ENCODE results near the gene NT5C1A. TPM values are rescaled to one million over a fixed set of nuclear protein-coding genes. Genes with fewer than 3 reads are reported as not detected.

The NT5C1A gene
- total and polyA plus RNA-seq, 4 donors, result not detected

GRCh38 chr1:39659538-39659937, 12.4 kb downstream of the NT5C1A start:
- no peak for ATAC-seq (ENCODE audit: insufficient read depth, low FRiP score)
- Histone ChIP-seq H3K4me1 (ENCODE audit: control insufficient read depth in 5 of 5, insufficient read depth in 5 of 5, low read length in 5 of 5) (peaks cover 0 to 2% (median 0%) of the 10 kb centered on the region in 5 donors), H3K4me3 (no peak overlapping the region), H3K36me3 (ENCODE audit: control insufficient read depth in 4 of 4, insufficient read depth in 4 of 4, low read length in 4 of 4) (no peaks in the 10 kb centered on the region), H3K9me3 (ENCODE audit: control insufficient read depth in 4 of 4, insufficient read depth in 3 of 4, low read length in 3 of 4) (no peaks in the 10 kb centered on the region), H3K27ac (ENCODE audit: low read depth in 1 of 2, low read length in 1 of 2) (no peak overlapping the region), H3K9ac (ENCODE audit: insufficient read depth in 1 of 2, low read length in 2 of 2) (no peak overlapping the region), H3K27me3 (ENCODE audit: control insufficient read depth in 3 of 3, insufficient read depth in 3 of 3, low read length in 2 of 3) (no peaks in the 10 kb centered on the region)
- no peak for DNase-seq
- WGBS, 2 donors, result 85 to 89% methylated on average over 5 of the region's 5 CpGs
- no peak for TF ChIP-seq CTCF (IDR thresholded peaks at IDR 0.05; ENCODE audit: control extremely low read depth, extremely low read depth)

DNA sequence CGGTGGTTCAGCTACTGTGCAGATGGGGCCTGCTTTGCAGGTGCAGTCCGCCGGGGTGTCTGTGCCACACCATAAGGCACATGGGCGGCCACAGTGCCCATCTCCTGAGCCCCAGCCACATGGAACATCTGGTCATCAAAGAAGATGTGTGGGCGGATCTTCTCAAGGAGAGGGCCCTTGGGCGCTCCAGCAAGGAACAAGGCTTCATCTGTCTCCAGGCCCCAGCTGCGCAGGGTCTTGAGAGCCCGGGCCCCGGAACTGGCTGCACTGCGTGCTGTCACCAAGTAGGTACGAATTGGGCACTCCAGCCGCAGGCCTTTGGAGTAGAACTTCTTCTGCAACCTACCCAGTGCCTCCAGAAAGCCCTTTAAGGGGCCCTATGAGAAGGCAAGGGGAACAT, 12.8 kb downstream of the NT5C1A start:
- Histone ChIP-seq H3K4me1 (ENCODE audit: control insufficient read depth in 5 of 5, insufficient read depth in 5 of 5, low read length in 5 of 5) (peaks cover 0 to 3% (median 0%) of the 10 kb centered on the region in 5 donors), H3K4me3 (no peak overlapping the region), H3K36me3 (ENCODE audit: control insufficient read depth in 4 of 4, insufficient read depth in 4 of 4, low read length in 4 of 4) (no peaks in the 10 kb centered on the region), H3K27ac (ENCODE audit: low read depth in 1 of 2, low read length in 1 of 2) (no peak overlapping the region), H3K9ac (ENCODE audit: insufficient read depth in 1 of 2, low read length in 2 of 2) (no peak overlapping the region), H3K9me3 (ENCODE audit: control insufficient read depth in 4 of 4, insufficient read depth in 3 of 4, low read length in 3 of 4) (no peaks in the 10 kb centered on the region), H3K27me3 (ENCODE audit: control insufficient read depth in 3 of 3, insufficient read depth in 3 of 3, low read length in 2 of 3) (no peaks in the 10 kb centered on the region)
- DNase-seq (no peak), ATAC-seq (ENCODE audit: insufficient read depth, low FRiP score) (no peak)
- no peak for TF ChIP-seq CTCF (IDR thresholded peaks at IDR 0.05; ENCODE audit: control extremely low read depth, extremely low read depth)
- WGBS, 2 donors, result 94 to 96% methylated on average over 12 of the region's 12 CpGs

- DNase-seq, result peak; percentile 63 to 78 (median 74)
- no peaks in the 10 kb centered on the region for H3K9me3 ChIP-seq (ENCODE audit: control insufficient read depth in 4 of 4, insufficient read depth in 3 of 4, low read length in 3 of 4)
- no peaks in the 10 kb centered on the region for H3K36me3 ChIP-seq (ENCODE audit: control insufficient read depth in 4 of 4, insufficient read depth in 4 of 4, low read length in 4 of 4)
- no peaks in the 10 kb centered on the region for H3K27me3 ChIP-seq (ENCODE audit: control insufficient read depth in 3 of 3, insufficient read depth in 3 of 3, low read length in 2 of 3)
- H3K4me1 ChIP-seq (ENCODE audit: control insufficient read depth in 5 of 5, insufficient read depth in 5 of 5, low read length in 5 of 5), result peaks cover 0 to 3% (median 2%) of the 10 kb centered on the region in 5 donors
- 33 to 37% methylated on average over 6 of the region's 6 CpGs for WGBS, 2 donors
- no peak for ATAC-seq (ENCODE audit: insufficient read depth, low FRiP score)
- no peak overlapping the region for H3K27ac ChIP-seq (ENCODE audit: low read depth in 1 of 2, low read length in 1 of 2)
- no peak overlapping the region for H3K9ac ChIP-seq (ENCODE audit: insufficient read depth in 1 of 2, low read length in 2 of 2)
- peak; percentile 38 for TF ChIP-seq CTCF (IDR thresholded peaks at IDR 0.05; ENCODE audit: control extremely low read depth, extremely low read depth)
- H3K4me3 ChIP-seq, result no peak overlapping the region
Observed at GRCh38 chr1:39657923-39658485, 13.9 kb downstream of the NT5C1A start.

DNA sequence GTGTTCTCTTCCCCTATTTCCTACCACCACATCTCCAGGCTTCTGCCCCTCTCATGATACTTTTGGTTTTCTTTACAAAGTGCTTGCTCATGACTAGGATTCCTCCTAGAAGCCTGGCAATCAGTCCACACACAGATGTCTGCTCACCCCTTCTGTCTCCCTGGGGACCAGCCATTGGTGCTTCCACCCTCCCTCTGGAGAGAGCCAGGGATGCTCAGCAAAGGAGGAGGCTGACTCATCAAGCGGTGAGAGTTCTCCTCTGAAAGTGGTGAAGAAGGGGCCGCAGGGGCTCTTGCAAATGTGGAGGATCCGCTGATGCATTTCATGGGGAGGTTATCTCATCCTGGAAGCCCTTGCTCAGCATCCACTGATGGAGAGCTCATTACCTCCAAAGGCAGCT, 14.5 kb downstream of the NT5C1A start:
- no peak overlapping the region for H3K4me3 ChIP-seq
- peaks cover 0 to 3% (median 2%) of the 10 kb centered on the region in 5 donors for H3K4me1 ChIP-seq (ENCODE audit: control insufficient read depth in 5 of 5, insufficient read depth in 5 of 5, low read length in 5 of 5)
- no peak overlapping the region for H3K27ac ChIP-seq (ENCODE audit: low read depth in 1 of 2, low read length in 1 of 2)
- no peaks in the 10 kb centered on the region for H3K9me3 ChIP-seq (ENCODE audit: control insufficient read depth in 4 of 4, insufficient read depth in 3 of 4, low read length in 3 of 4)
- WGBS, 2 donors, result 86 to 100% methylated on average over 3 of the region's 3 CpGs
- H3K36me3 ChIP-seq (ENCODE audit: control insufficient read depth in 4 of 4, insufficient read depth in 4 of 4, low read length in 4 of 4), result no peaks in the 10 kb centered on the region
- no peak for DNase-seq
- H3K9ac ChIP-seq (ENCODE audit: insufficient read depth in 1 of 2, low read length in 2 of 2), result no peak overlapping the region
- no peak for ATAC-seq (ENCODE audit: insufficient read depth, low FRiP score)
- H3K27me3 ChIP-seq (ENCODE audit: control insufficient read depth in 3 of 3, insufficient read depth in 3 of 3, low read length in 2 of 3), result no peaks in the 10 kb centered on the region
- TF ChIP-seq CTCF (IDR thresholded peaks at IDR 0.05; ENCODE audit: control extremely low read depth, extremely low read depth), result no peak

All from lung (tissue), 12 donors.